Neuron (in vitro differentiated cells): ENCODE data around the gene DYRK1A.
A peak's percentile ranks its signal among the peaks of the same experiment; 100 is the strongest.
"Not testable (repeated sequence)": the region's sequence is repeated elsewhere in the genome, so short reads cannot be mapped to it uniquely, and the experiment has no call there.

Experiments used
- H2AFZ ChIP-seq: one replicate; pipeline ENCODE4 v1.6.1; 2013; ENCODE audit warnings: low read depth, mild to moderate bottlenecking, inconsistent platforms, low read length, moderate library complexity
- H3K27me3 ChIP-seq: one replicate; pipeline ENCODE4 v1.6.1; 2013; ENCODE audit warnings: low read length; ENCODE audit not compliant: insufficient read depth
- H3K36me3 ChIP-seq: one replicate; pipeline ENCODE4 v1.6.1; 2013; ENCODE audit warnings: low read length; ENCODE audit not compliant: insufficient read depth
- H3K4me1 ChIP-seq: one replicate; pipeline ENCODE4 v1.6.1; 2013; ENCODE audit warnings: low read length; ENCODE audit not compliant: insufficient read depth
- H3K4me3 ChIP-seq: 2 replicates; pipeline ENCODE4 v1.5.1; 2013; ENCODE audit warnings: mild to moderate bottlenecking, low read length, moderate library complexity
- H3K9me3 ChIP-seq: one replicate; pipeline ENCODE4 v1.6.1; 2013; ENCODE audit warnings: low read length

Gene DYRK1A

DNA sequence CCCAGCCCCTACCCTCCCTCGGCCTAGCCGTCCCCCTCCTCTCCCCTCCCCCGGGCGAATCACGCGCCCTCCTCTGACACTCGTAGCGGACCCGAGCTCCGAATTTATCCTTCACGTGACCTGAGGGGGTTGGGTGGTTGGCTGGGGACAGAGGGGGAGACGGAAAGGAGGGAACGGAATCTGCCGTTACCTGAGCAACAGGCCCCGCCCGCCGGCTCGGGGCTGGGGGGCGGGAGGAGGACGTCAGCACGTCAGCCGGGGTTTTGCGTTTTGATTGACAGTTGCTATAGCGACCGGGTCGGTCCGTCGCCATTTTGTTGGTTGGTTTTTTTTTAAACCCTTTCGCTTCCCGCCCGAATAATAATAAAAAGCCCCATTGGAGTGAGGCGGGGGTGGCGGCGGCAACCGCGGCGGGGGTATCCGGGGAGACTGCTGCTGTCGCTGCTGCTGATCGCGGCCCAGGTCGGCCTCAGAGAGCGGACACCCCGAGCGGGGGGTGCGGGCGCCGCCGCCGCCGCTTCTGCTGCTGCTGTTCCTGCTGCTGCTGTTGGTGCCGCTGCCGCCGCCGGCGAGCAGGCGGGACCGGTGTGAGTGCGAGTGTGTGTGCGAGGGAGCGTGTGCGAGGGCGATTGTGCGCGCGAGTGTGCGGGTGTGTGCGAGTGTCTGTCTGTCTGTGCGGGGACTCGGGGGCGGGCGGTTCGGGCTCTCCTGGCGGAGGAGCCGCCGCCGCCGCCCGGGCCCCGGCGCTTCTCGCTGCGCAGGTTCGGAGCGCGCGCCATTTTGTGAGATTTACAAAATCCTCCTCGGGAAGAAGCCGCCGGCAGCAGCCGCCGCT lies at the start of gene DYRK1A:
Gene DYRK1A, plus strand, starts transcription at position 292 of the 835 bp plus-strand sequence. CDS start 53,602 bp downstream, outside the sequence.
- Histone ChIP-seq H3K9me3 (no peaks in the 10 kb centered on the region), H3K36me3 (no peaks in the 10 kb centered on the region), H3K4me3 (peak within 1 kb of the TSS; percentile 99), H3K27me3 (no peaks in the 10 kb centered on the region), H3K4me1 (peaks cover 24% of the 10 kb centered on the region), H2AFZ (no peak within 1 kb of the TSS)

GRCh38 chr21:37319551-37319950 lies 47.0 kb upstream of the DYRK1A start:
- Histone ChIP-seq H3K9me3 (no peaks in the 10 kb centered on the region), H3K4me3 (no peak overlapping the region), H3K36me3 (no peaks in the 10 kb centered on the region), H3K4me1 (no peaks in the 10 kb centered on the region), H3K27me3 (no peaks in the 10 kb centered on the region), H2AFZ (no peak overlapping the region)

GRCh38 chr21:37322084-37322483 lies 44.5 kb upstream of the DYRK1A start:
- Histone ChIP-seq H3K4me1 (no peaks in the 10 kb centered on the region), H3K9me3 (no peaks in the 10 kb centered on the region), H3K4me3 (no peak overlapping the region), H2AFZ (no peak overlapping the region), H3K27me3 (no peaks in the 10 kb centered on the region), H3K36me3 (no peaks in the 10 kb centered on the region)

DNA sequence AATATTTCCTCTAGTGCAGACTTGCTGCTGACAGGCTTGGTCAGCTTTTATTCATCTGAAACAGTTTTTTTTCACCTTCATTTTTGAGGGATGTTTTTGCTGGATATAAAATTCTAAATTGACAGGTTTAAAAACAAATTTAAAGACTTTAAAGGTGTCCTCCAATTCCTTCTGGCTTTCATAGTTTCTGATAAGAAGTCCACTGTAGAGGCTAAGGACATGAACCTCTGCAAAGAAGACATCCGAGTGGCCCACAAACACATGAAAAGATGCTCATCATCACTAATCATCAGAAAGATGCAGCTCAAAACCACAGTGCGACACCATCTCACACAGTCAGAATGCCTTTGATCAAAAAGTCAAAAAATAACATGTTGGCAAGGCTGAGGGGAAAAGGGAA lies 42.0 kb upstream of the DYRK1A start:
- H3K27me3 ChIP-seq = no peaks in the 10 kb centered on the region
- H2AFZ ChIP-seq = no peak overlapping the region
- H3K36me3 ChIP-seq = no peaks in the 10 kb centered on the region
- H3K4me1 ChIP-seq = no peaks in the 10 kb centered on the region
- H3K9me3 ChIP-seq = no peaks in the 10 kb centered on the region
- H3K4me3 ChIP-seq = no peak overlapping the region

DNA sequence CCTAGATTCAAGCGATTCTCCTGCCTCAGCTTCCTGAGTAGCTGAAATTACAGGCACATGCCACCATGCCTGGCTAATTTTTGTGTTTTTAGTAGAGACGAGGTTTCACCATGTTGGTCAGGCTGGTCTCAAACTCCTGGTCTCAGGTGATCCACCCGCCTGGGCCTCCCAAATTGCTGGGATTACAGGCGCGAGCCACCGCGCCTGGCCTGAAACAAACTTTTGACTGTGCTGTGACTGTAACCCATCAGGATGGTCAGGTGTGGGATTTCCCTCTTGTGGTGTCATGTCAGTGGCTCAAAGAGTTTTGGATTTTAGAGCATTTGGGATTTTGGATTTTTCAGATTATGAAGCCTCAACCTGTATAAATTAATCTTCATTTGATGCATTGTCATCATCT lies 38.4 kb upstream of the DYRK1A start:
- H3K9me3 ChIP-seq, H3K4me1 ChIP-seq, H3K36me3 ChIP-seq, H3K4me3 ChIP-seq, H2AFZ ChIP-seq, H3K27me3 ChIP-seq: not testable (repeated sequence)

GRCh38 chr21:37331411-37331810 lies 35.2 kb upstream of the DYRK1A start:
- H3K4me3 ChIP-seq = no peak overlapping the region
- H3K36me3 ChIP-seq = no peaks in the 10 kb centered on the region
- H2AFZ ChIP-seq = no peak overlapping the region
- no peaks in the 10 kb centered on the region for H3K27me3 ChIP-seq
- H3K4me1 ChIP-seq = no peaks in the 10 kb centered on the region
- no peaks in the 10 kb centered on the region for H3K9me3 ChIP-seq

DNA sequence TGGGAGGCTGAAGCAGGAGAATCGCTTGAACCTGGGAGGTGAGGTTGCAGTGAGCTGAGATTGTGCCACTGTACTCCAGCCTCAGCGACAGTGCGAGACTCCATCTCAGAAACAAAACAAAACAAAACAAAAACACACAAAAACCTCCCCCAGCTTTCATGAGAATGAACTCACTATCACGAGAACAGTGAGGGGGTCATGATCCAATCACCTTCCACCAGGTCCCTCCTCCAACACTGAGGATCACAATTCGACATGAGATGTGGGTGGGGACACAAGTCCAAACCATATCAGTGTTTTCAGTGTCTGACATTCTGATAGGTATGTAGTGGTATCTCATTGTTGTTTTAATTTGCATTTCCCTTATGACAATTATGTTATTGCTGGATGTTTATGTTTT lies 31.5 kb upstream of the DYRK1A start:
- Histone ChIP-seq H3K36me3 (no peaks in the 10 kb centered on the region), H3K4me3 (no peak overlapping the region), H3K4me1 (peaks cover 11% of the 10 kb centered on the region), H3K27me3 (no peaks in the 10 kb centered on the region), H3K9me3 (no peaks in the 10 kb centered on the region), H2AFZ (no peak overlapping the region)

GRCh38 chr21:37337179-37337578 lies 29.4 kb upstream of the DYRK1A start:
- H3K9me3 ChIP-seq = no peaks in the 10 kb centered on the region
- no peaks in the 10 kb centered on the region for H3K36me3 ChIP-seq
- no peaks in the 10 kb centered on the region for H3K27me3 ChIP-seq
- no peak overlapping the region for H2AFZ ChIP-seq
- H3K4me1 ChIP-seq = peaks cover 13% of the 10 kb centered on the region
- H3K4me3 ChIP-seq = no peak overlapping the region

GRCh38 chr21:37337831-37338230 lies 28.7 kb upstream of the DYRK1A start:
- no peaks in the 10 kb centered on the region for H3K27me3 ChIP-seq
- H2AFZ ChIP-seq = no peak overlapping the region
- no peaks in the 10 kb centered on the region for H3K9me3 ChIP-seq
- H3K36me3 ChIP-seq = no peaks in the 10 kb centered on the region
- H3K4me3 ChIP-seq = no peak overlapping the region
- H3K4me1 ChIP-seq = peaks cover 13% of the 10 kb centered on the region

DNA sequence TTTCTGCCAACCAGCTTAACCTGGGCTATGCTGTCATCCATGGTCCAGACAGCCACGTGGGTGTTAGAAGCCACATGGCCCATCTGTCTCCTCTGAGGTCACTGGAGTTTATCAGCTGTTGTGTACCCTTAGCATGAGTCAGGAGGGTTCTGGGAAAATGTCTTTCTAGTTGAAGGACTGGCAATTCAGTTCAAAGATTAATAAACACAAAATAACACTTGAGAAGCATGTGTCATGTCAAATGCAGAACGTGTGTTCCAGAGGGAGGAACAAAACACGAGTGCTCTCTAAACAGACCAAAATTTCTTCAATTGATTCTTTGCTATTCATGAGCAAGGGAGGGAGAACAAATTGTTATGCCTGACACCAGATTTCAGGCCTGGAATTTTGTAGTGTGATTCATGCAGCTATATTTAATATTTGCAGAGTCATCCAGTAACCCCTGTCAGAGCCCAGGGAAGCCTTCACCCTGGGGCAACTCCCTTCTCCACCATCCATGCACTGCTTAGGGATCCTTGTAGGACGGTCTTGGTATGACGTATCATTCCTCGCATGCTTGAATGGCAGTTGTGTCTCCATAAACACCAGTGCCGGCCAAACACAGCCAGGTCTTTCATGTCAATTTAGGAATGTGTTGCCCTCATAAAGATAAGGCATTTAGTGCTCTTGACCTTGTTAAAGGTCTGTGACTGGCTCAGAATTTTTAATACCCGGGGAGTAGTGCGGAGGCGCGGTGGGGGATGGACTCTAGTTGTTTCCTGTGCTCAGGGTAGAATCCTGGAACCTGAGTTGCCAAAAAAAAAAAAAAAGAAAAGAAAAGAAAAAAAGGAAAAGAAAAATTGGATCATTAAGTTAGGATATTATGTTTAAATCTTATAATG lies 27.7 kb upstream of the DYRK1A start:
- no peaks in the 10 kb centered on the region for H3K9me3 ChIP-seq
- H3K4me1 ChIP-seq = peaks cover 13% of the 10 kb centered on the region
- no peak overlapping the region for H3K4me3 ChIP-seq

DNA sequence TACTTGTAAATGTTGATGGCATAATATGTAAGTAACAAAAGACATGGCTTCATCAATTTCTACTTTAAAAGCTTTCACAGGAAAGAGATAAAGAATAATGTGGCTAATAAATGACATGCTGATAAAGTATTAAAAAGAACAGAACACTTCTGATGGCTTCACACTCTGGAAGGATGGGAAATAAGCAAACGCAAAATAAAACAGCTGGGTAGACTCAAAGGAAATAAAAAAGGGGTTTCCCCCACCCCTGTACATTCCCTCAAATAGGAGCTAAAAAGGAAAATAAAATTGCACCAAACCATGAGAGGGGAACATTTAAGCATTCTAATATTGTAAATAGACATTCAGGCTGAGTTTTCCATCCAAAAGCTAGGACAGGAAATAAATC lies 27.0 kb upstream of the DYRK1A start:
- Histone ChIP-seq H3K4me3 (no peak overlapping the region), H2AFZ (no peak overlapping the region), H3K27me3 (no peaks in the 10 kb centered on the region)

More for the DNA sequence above, 27.7 kb upstream of the DYRK1A start:
- no peaks in the 10 kb centered on the region for H3K27me3 ChIP-seq
- H3K36me3 ChIP-seq = no peaks in the 10 kb centered on the region
- no peak overlapping the region for H2AFZ ChIP-seq

GRCh38 chr21:37341254-37341960 lies 25.2 kb upstream of the DYRK1A start:
- no peaks in the 10 kb centered on the region for H3K36me3 ChIP-seq
- no peaks in the 10 kb centered on the region for H3K27me3 ChIP-seq
- no peaks in the 10 kb centered on the region for H3K9me3 ChIP-seq
- peaks cover 13% of the 10 kb centered on the region for H3K4me1 ChIP-seq
- no peak overlapping the region for H3K4me3 ChIP-seq
- H2AFZ ChIP-seq = no peak overlapping the region

More for the DNA sequence above, 27.0 kb upstream of the DYRK1A start:
- Histone ChIP-seq H3K9me3 (no peaks in the 10 kb centered on the region), H3K36me3 (no peaks in the 10 kb centered on the region), H3K4me1 (peaks cover 13% of the 10 kb centered on the region)
